Renal cortical epithelial cell (primary cell): ENCODE results near the gene CYTH4. TPM values are rescaled to one million over a fixed set of nuclear protein-coding genes. Genes with fewer than 3 reads are reported as not detected.

Source experiments
- DNase-seq: peaks from one replicate; pipeline ENCODE4 v3.0.0-alpha.2; 2011; ENCODE audit warnings: low read depth
- total RNA-seq: library from RNA; depleted of rRNA; stranded (reverse); fragments of >200 nt; gene quantifications from 2 replicates; pipeline ENCODE4 v1.2.3, GENCODE V29; 2014

Gene CYTH4
- total RNA-seq, 1 donor from 2014 or later = not detected

GRCh38 chr22:37290737-37291136 lies 8.4 kb downstream of the CYTH4 start:
- no peak for DNase-seq

- DNase-seq = no peak
Observed at GRCh38 chr22:37291559-37292298, 9.4 kb downstream of the CYTH4 start.

GRCh38 chr22:37292641-37293040 lies 10.3 kb downstream of the CYTH4 start:
- no peak for DNase-seq

GRCh38 chr22:37293172-37293571 lies 10.9 kb downstream of the CYTH4 start:
- DNase-seq = no peak

GRCh38 chr22:37294747-37295146 lies 12.4 kb downstream of the CYTH4 start:
- no peak for DNase-seq

GRCh38 chr22:37295213-37295886 lies 13.0 kb downstream of the CYTH4 start:
- no peak for DNase-seq

- no peak for DNase-seq
Observed at GRCh38 chr22:37295946-37296345, 13.6 kb downstream of the CYTH4 start.

GRCh38 chr22:37298748-37299495 lies 16.6 kb downstream of the CYTH4 start:
- no peak for DNase-seq

GRCh38 chr22:37299969-37300509 lies 17.7 kb downstream of the CYTH4 start:
- DNase-seq = no peak

- no peak for DNase-seq
Observed at GRCh38 chr22:37300551-37301017, 18.3 kb downstream of the CYTH4 start.

- no peak for DNase-seq
Observed at GRCh38 chr22:37301144-37301830, 19.0 kb downstream of the CYTH4 start.

- no peak for DNase-seq
Observed at GRCh38 chr22:37302674-37303555, 20.6 kb downstream of the CYTH4 start.

- DNase-seq = peak; percentile 86
Observed at GRCh38 chr22:37303821-37304274, 21.5 kb downstream of the CYTH4 start.

GRCh38 chr22:37304595-37305343 lies 22.5 kb downstream of the CYTH4 start:
- DNase-seq = peak; percentile 44

- no peak for DNase-seq
Observed at GRCh38 chr22:37305887-37306286, 23.6 kb downstream of the CYTH4 start.

- DNase-seq = no peak
Observed at GRCh38 chr22:37306494-37306829, 24.2 kb downstream of the CYTH4 start.

GRCh38 chr22:37308385-37309200 lies 26.3 kb downstream of the CYTH4 start:
- no peak for DNase-seq

GRCh38 chr22:37309211-37310074 lies 27.1 kb downstream of the CYTH4 start:
- no peak for DNase-seq
